Activated B cell treated with CpG ODN at 0.5 μM for 24 hours (primary cell): ENCODE data around the gene ATMIN. TPM values are rescaled to one million over a fixed set of nuclear protein-coding genes. Genes with fewer than 3 reads are reported as not detected.

ENCODE experiments used
- ATAC-seq: fragments of 200-7000 bp; cut with Tn5 transposase; one replicate; pipeline ENCODE4 v1.10.0; 2021; ENCODE audit warnings: low read depth, mild to moderate bottlenecking, moderate library complexity
- CTCF ChIA-PET: fragments of 350-600 bp; sonication (Branson Sonifier 250); formaldehyde crosslinking; loops from one replicate; lab custom pipeline; 2021; ENCODE audit warnings: antibody characterized with exemption; lab: Charles Lee
- POLR2A ChIA-PET: fragments of 350-600 bp; sonication (Branson Sonifier 250); formaldehyde crosslinking; loops from one replicate; lab custom pipeline; 2021; ENCODE audit warnings: antibody characterized with exemption; lab: Charles Lee
- DNase-seq: peaks from one replicate; pipeline ENCODE4 v3.0.0; 2022
- H3K27ac Mint-ChIP-seq: one replicate; pipeline ENCODE4 v1.8.0; 2020; ENCODE audit warnings: mixed read lengths
- H3K27me3 Mint-ChIP-seq: one replicate; pipeline ENCODE4 v1.8.0; 2021; ENCODE audit warnings: mixed read lengths
- H3K36me3 Mint-ChIP-seq: one replicate; pipeline ENCODE4 v1.8.0; 2021; ENCODE audit warnings: low read depth, mixed read lengths
- H3K4me1 Mint-ChIP-seq: one replicate; pipeline ENCODE4 v1.8.0; 2021; ENCODE audit warnings: mixed read lengths
- H3K4me3 Mint-ChIP-seq: one replicate; pipeline ENCODE4 v1.8.0; 2020; ENCODE audit warnings: mild to moderate bottlenecking, mixed read lengths
- H3K9me3 Mint-ChIP-seq: one replicate; pipeline ENCODE4 v1.8.0; 2020; ENCODE audit warnings: mixed read lengths
- intact Hi-C: fragments of 100-400 bp; cut with micrococcal nuclease; formaldehyde crosslinking; loops from one replicate; pipeline ENCODE4 v1.15.1; 2024
- total RNA-seq: library from RNA; stranded (reverse); gene quantifications from 2 replicates; pipeline ENCODE4 v1.2.3, GENCODE V29; 2022
- TF ChIP-seq, protein P1 (sequence below): fragments of 200-600 bp; IDR thresholded peaks from one replicate; pipeline ENCODE4 v1.8.0; 2022; ENCODE audit warnings: antibody characterized with exemption, mild to moderate bottlenecking

ATMIN gene
- total RNA-seq, 1 donor from 2014 or later: 31.0 TPM

DNA sequence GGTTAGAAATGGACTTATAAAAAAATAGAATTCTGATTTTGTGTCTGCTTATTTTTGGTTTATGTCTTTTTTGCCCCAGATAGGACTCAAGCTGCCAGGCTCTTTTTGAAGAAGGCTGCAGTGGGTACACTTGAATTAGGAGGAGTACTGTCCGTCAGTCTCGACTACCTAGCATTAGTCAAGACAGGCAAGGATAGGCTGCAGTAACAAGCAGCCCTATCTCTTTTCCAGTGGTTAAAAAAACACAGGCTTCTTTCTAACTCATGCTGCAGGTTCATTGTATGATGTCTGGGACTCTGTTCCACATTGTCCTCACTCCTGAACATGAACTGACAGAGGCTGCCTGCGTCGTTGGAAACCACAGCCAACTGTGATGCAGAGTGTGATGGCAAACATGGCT lies 33.4 kb downstream of the ATMIN start:
- H3K4me3 Mint-ChIP-seq: no peak overlapping the region
- ATAC-seq: no peak
- TF ChIP-seq, protein P1, sequence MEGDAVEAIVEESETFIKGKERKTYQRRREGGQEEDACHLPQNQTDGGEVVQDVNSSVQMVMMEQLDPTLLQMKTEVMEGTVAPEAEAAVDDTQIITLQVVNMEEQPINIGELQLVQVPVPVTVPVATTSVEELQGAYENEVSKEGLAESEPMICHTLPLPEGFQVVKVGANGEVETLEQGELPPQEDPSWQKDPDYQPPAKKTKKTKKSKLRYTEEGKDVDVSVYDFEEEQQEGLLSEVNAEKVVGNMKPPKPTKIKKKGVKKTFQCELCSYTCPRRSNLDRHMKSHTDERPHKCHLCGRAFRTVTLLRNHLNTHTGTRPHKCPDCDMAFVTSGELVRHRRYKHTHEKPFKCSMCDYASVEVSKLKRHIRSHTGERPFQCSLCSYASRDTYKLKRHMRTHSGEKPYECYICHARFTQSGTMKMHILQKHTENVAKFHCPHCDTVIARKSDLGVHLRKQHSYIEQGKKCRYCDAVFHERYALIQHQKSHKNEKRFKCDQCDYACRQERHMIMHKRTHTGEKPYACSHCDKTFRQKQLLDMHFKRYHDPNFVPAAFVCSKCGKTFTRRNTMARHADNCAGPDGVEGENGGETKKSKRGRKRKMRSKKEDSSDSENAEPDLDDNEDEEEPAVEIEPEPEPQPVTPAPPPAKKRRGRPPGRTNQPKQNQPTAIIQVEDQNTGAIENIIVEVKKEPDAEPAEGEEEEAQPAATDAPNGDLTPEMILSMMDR: no peak
- no peak for DNase-seq
- no peaks in the 10 kb centered on the region for H3K9me3 Mint-ChIP-seq
- H3K27ac Mint-ChIP-seq: no peak overlapping the region
- H3K4me1 Mint-ChIP-seq: no peaks in the 10 kb centered on the region
- ChIA-PET CTCF (no interaction called here), POLR2A (no interaction called here)
- no peaks in the 10 kb centered on the region for H3K36me3 Mint-ChIP-seq
- intact Hi-C loops: no loop called here
- H3K27me3 Mint-ChIP-seq: peaks cover 3% of the 10 kb centered on the region

DNA sequence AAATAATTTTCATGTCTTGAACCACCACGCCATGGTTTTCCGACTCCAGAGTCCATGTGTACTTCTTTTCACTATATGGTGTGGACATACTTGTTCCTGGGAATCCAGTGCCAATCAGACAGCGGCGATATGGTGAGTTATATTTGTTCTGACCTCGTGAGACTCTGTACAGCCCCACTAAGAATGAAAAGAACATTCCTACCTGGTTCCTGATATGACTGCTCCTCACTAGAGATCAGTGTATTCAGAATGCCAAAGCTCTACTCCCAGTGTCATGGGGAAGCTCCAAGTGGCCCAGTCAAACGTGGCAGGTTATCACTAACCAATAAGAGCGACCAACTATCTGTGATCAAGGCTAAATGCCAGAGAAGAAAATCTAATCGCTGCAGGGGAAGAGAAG lies 35.3 kb downstream of the ATMIN start:
- H3K27me3 Mint-ChIP-seq: peaks cover 3% of the 10 kb centered on the region
- H3K4me3 Mint-ChIP-seq: no peak overlapping the region
- ATAC-seq (no peak), DNase-seq (no peak)
- ChIA-PET CTCF (no interaction called here), POLR2A (no interaction called here)
- H3K27ac Mint-ChIP-seq: no peak overlapping the region
- intact Hi-C loops: loop anchor here (10.0 kb wide), 1 partner anchor 266 kb away; the partner anchor contains the start of gene CDYL2
- no peaks in the 10 kb centered on the region for H3K36me3 Mint-ChIP-seq
- H3K4me1 Mint-ChIP-seq: no peaks in the 10 kb centered on the region
- TF ChIP-seq, protein P1: no peak
- H3K9me3 Mint-ChIP-seq: no peaks in the 10 kb centered on the region

DNA sequence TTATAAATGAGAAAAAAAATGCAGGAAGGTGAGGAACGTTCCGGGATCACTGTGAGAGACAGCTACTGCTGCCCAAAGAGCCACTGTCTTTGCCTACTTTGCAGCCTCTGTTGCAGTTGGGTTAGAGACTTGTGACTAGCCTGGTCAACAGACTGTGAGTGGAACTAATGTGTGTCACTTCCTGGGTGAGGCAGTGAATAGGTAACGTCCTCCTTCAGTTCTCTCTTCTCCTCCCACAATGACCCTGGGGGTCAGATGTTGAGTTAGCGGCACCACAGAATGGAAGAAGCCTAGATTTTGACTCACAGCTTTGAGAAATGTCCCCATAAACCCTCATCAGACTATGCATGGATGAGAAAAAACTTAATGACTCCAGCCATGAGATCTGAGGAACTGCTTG lies 36.2 kb downstream of the ATMIN start:
- H3K9me3 Mint-ChIP-seq: no peaks in the 10 kb centered on the region
- POLR2A ChIA-PET: no interaction called here
- CTCF ChIA-PET: interaction anchor here (0.7 kb wide), 1 partner anchor 23 kb away, joined by 3 read pairs; no protein-coding TSS in a partner anchor
- H3K27ac Mint-ChIP-seq: no peak overlapping the region
- no peak overlapping the region for H3K4me3 Mint-ChIP-seq
- DNase-seq (no peak), ATAC-seq (no peak)
- H3K36me3 Mint-ChIP-seq: no peaks in the 10 kb centered on the region
- H3K27me3 Mint-ChIP-seq: peaks cover 3% of the 10 kb centered on the region
- no peaks in the 10 kb centered on the region for H3K4me1 Mint-ChIP-seq
- intact Hi-C loops: loop anchor here (10.0 kb wide), 1 partner anchor 267 kb away; the partner anchor contains the start of gene CDYL2
- TF ChIP-seq, protein P1: no peak

DNA sequence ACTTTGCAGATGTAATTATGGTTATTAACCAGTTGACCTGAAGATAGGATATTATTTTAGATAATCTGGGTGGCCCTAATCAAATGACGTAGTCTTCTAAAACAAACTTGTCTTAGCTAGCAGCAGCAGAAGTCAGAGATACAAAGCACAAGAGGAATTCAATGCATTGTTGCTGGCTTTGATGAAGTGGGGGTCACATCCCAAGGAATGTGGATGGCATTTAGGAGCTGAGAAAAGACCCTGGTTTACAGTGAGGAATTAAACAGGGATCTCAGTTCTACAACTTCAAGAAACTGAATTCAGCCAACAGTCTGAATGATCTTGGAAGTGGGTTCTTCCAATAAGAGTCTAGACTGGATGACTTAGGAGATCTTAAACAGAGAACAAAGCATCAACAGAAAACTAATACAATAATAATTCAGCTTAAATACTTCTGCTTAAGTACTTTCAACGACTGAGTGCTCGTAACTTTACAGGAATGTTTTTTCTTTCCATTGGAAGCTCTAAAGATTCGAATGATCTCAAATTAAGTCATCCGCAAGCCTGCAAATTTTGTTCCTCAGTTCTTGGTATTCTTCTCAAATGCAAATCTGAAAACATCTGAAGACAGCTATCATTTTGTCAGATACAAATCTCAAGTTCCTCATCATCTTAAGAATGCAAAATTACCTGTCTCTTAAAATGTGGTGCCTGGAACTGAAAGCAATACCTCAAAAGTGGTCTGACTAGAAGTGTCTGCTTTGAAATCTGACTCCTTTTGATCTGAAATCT lies 38.1 kb downstream of the ATMIN start:
- CTCF ChIA-PET: interaction anchor here (0.8 kb wide), 1 partner anchor 38 kb away, joined by 3 read pairs; the partner anchor contains the start of gene ATMIN
- POLR2A ChIA-PET: interaction anchor here (0.6 kb wide), 1 partner anchor 119 kb away, joined by 3 read pairs; no protein-coding TSS in a partner anchor
- no peaks in the 10 kb centered on the region for H3K36me3 Mint-ChIP-seq

More for the DNA sequence above, 38.1 kb downstream of the ATMIN start:
- no peak overlapping the region for H3K4me3 Mint-ChIP-seq
- no peaks in the 10 kb centered on the region for H3K27me3 Mint-ChIP-seq
- H3K4me1 Mint-ChIP-seq: peaks cover 3% of the 10 kb centered on the region
- H3K27ac Mint-ChIP-seq: no peak overlapping the region
- ATAC-seq (no peak), DNase-seq (no peak)
- intact Hi-C loops: loop anchor here (10.0 kb wide), 1 partner anchor 269 kb away; the partner anchor contains the start of gene CDYL2
- TF ChIP-seq, protein P1: no peak
- no peaks in the 10 kb centered on the region for H3K9me3 Mint-ChIP-seq
